Suprapubic skin (tissue), 4 donors: ENCODE measurements around the gene ACP1. TPM values are rescaled to one million over a fixed set of nuclear protein-coding genes. Genes with fewer than 3 reads are reported as not detected.
"Not testable (repeated sequence)": the region's sequence is repeated elsewhere in the genome, so short reads cannot be mapped to it uniquely, and the experiment has no call there.

Experiments used
- DNase-seq, 2 donors: peaks; one replicate each; pipeline ENCODE4 v3.0.0-alpha.2; 2019; ENCODE audit warnings: low spot score in 2 of 2
- H3K27ac ChIP-seq: fragments of 200-600 bp; sonication (generic); one replicate; pipeline ENCODE4 v1.5.1; 2019
- H3K27me3 ChIP-seq: fragments of 200-600 bp; sonication (generic); one replicate; pipeline ENCODE4 v1.5.1; 2019
- H3K36me3 ChIP-seq: fragments of 200-600 bp; sonication (generic); one replicate; pipeline ENCODE4 v1.5.1; 2019
- H3K4me1 ChIP-seq: fragments of 200-600 bp; sonication (generic); one replicate; pipeline ENCODE4 v1.5.1; 2019
- H3K4me3 ChIP-seq: fragments of 200-600 bp; sonication (generic); one replicate; pipeline ENCODE4 v1.5.1; 2019; ENCODE audit warnings: mild to moderate bottlenecking
- H3K9me3 ChIP-seq: fragments of 200-600 bp; sonication (generic); one replicate; pipeline ENCODE4 v1.5.1; 2019
- CTCF ChIP-seq, 2 donors: fragments of 200-600 bp in 1 of 2; fragments of 450-650 bp in 1 of 2; sonication (generic) in 1 of 2; IDR thresholded peaks; one replicate each; pipeline ENCODE4 v1.5.1; 2016 to 2019; ENCODE audit warnings: antibody characterized with exemption in 2 of 2, mild to moderate bottlenecking in 1 of 2, moderate library complexity in 1 of 2
- EP300 ChIP-seq: sonication (generic); formaldehyde crosslinking; IDR thresholded peaks from one replicate; pipeline ENCODE4 v1.6.1; 2017; ENCODE audit warnings: antibody characterized with exemption
- POLR2A ChIP-seq, 2 donors: fragments of 450-650 bp; IDR thresholded peaks; one replicate each; pipeline ENCODE4 v1.6.1; 2017; ENCODE audit warnings: antibody characterized with exemption in 2 of 2, mild to moderate bottlenecking in 2 of 2, moderate library complexity in 2 of 2
- POLR2AphosphoS5 ChIP-seq, 3 donors: sonication (generic); formaldehyde crosslinking; IDR thresholded peaks; one replicate each; pipeline ENCODE4 v1.6.1; 2017; ENCODE audit warnings: antibody characterized with exemption in 3 of 3
- WGBS: methylation state at CpG from one replicate; pipeline ENCODE4 v1.1.5; 2018; 5-methylcytosine and 5-hydroxymethylcytosine counted together
- total RNA-seq, 4 donors: library from RNA; depleted of rRNA; stranded (reverse); fragments of >200 nt; gene quantifications; one replicate each; pipeline ENCODE4 v1.1.0, GENCODE V29; 2016

ACP1 gene
- total RNA-seq, 4 donors from 2014 or later, result 72.4 to 90.8 (median 73.0) TPM

DNA sequence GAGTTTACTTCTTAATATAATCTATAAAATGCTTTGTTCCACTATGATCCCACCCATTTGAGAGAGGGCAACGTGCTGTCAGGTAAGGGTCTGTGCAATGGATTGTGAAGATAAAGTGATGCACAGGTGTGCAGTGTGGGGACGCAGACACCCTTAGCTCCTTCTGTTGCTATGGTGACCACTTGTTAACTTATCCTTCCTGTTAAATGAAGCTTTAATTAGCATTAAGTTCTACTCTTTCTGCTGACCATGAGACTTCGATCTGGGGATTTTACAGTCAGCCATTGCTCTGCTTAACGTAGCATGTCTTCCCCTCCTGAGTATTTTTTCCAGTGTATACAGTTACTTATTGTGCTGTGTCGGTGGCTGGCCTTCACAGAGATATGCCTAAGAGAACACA lies 46.2 kb downstream of the ACP1 start:
- Histone ChIP-seq H3K4me3 (no peak overlapping the region), H3K36me3 (no peaks in the 10 kb centered on the region), H3K4me1 (no peaks in the 10 kb centered on the region), H3K9me3 (no peaks in the 10 kb centered on the region), H3K27ac (no peak overlapping the region), H3K27me3 (no peaks in the 10 kb centered on the region)
- TF ChIP-seq POLR2AphosphoS5 (IDR thresholded peaks at IDR 0.05), result no peak
- no peak for TF ChIP-seq POLR2A (IDR thresholded peaks at IDR 0.05)
- TF ChIP-seq CTCF (IDR thresholded peaks at IDR 0.05), result no peak
- no peak for TF ChIP-seq EP300
- 84% methylated on average over 5 of the region's 5 CpGs for WGBS
- no peak for DNase-seq

- H3K36me3 ChIP-seq, result no peaks in the 10 kb centered on the region
- H3K27me3 ChIP-seq, result no peaks in the 10 kb centered on the region
- H3K27ac ChIP-seq, result no peak overlapping the region
- H3K4me3 ChIP-seq, result no peak overlapping the region
- no peak for DNase-seq
- 82% methylated on average over 13 of the region's 14 CpGs for WGBS
- TF ChIP-seq EP300, result no peak
- TF ChIP-seq CTCF (IDR thresholded peaks at IDR 0.05), result no peak
- no peak for TF ChIP-seq POLR2AphosphoS5 (IDR thresholded peaks at IDR 0.05)
- no peak for TF ChIP-seq POLR2A (IDR thresholded peaks at IDR 0.05)
- H3K9me3 ChIP-seq, result no peaks in the 10 kb centered on the region
- H3K4me1 ChIP-seq, result no peaks in the 10 kb centered on the region
Measured at GRCh38 chr2:313991-314390, 49.2 kb downstream of the ACP1 start.

GRCh38 chr2:314561-315336 lies 50.0 kb downstream of the ACP1 start:
- 94% methylated on average over 37 of the region's 56 CpGs for WGBS

DNA sequence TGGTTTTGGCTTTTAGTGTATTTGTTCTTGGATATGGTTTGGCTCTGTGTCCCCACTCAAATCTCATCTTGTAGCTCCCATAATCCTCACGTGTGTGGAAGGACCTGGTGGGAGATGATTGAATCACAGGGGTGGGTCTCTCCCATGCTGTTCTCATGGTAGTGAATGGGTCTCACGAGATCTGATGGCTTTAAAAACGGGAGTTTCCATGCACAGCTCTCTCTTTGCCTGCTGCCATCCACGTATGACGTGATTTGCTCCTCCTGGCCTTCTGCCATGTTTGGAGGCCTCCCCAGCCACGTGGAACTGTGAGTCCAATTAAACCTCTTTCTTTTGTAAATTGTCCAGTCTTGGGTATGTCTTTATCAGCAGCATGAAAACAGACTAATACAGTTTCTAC lies 51.2 kb downstream of the ACP1 start:
- not testable (repeated sequence) for DNase-seq, H3K27me3 ChIP-seq, H3K4me3 ChIP-seq, H3K9me3 ChIP-seq, H3K27ac ChIP-seq, H3K36me3 ChIP-seq, H3K4me1 ChIP-seq
- WGBS, result 54% methylated on average over 6 of the region's 6 CpGs

More at GRCh38 chr2:314561-315336, 50.0 kb downstream of the ACP1 start:
- TF ChIP-seq POLR2AphosphoS5 (IDR thresholded peaks at IDR 0.05) (no peak), CTCF (IDR thresholded peaks at IDR 0.05) (no peak)
- no peaks in the 10 kb centered on the region for H3K9me3 ChIP-seq
- H3K4me1 ChIP-seq, result no peaks in the 10 kb centered on the region
- DNase-seq, result no peak
- no peaks in the 10 kb centered on the region for H3K27me3 ChIP-seq
- no peak overlapping the region for H3K27ac ChIP-seq
- no peak overlapping the region for H3K4me3 ChIP-seq
- no peaks in the 10 kb centered on the region for H3K36me3 ChIP-seq

- Histone ChIP-seq H3K27me3 (no peaks in the 10 kb centered on the region), H3K27ac (no peak overlapping the region), H3K36me3 (no peaks in the 10 kb centered on the region), H3K9me3 (no peaks in the 10 kb centered on the region), H3K4me1 (no peaks in the 10 kb centered on the region), H3K4me3 (no peak overlapping the region)
- WGBS, result 92% methylated on average over 12 of the region's 12 CpGs
- TF ChIP-seq CTCF (IDR thresholded peaks at IDR 0.05), result no peak
- no peak for DNase-seq
Measured at GRCh38 chr2:316381-316780, 51.6 kb downstream of the ACP1 start.
